Upper lobe of right lung (tissue), 1 donor: ENCODE data around the gene PXYLP1. TPM values are rescaled to one million over a fixed set of nuclear protein-coding genes. Genes with fewer than 3 reads are reported as not detected.

ENCODE experiments used
- ATAC-seq: fragments of 200-7000 bp; cut with Tn5 transposase; one replicate; pipeline ENCODE4 v1.9.1; 2020; ENCODE audit warnings: mild to moderate bottlenecking, moderate library complexity
- DNase-seq: peaks from one replicate; pipeline ENCODE4 v3.0.0-alpha.2; 2020
- H3K27ac ChIP-seq: fragments of 200-600 bp; one replicate; pipeline ENCODE4 v1.8.0; 2022
- H3K27me3 ChIP-seq: fragments of 200-600 bp; one replicate; pipeline ENCODE4 v1.8.0; 2022; ENCODE audit warnings: mild to moderate bottlenecking
- H3K36me3 ChIP-seq: fragments of 200-600 bp; one replicate; pipeline ENCODE4 v1.8.0; 2022
- H3K4me1 ChIP-seq: fragments of 200-600 bp; one replicate; pipeline ENCODE4 v1.8.0; 2022
- H3K4me3 ChIP-seq: fragments of 200-600 bp; one replicate; pipeline ENCODE4 v1.8.0; 2022; ENCODE audit warnings: mild to moderate bottlenecking
- H3K9me3 ChIP-seq: fragments of 200-600 bp; one replicate; pipeline ENCODE4 v1.8.0; 2022
- CTCF ChIP-seq: fragments of 200-600 bp; IDR thresholded peaks from one replicate; pipeline ENCODE4 v1.8.0; 2022; ENCODE audit warnings: antibody characterized with exemption
- intact Hi-C: fragments of 100-400 bp; cut with DNase I; formaldehyde crosslinking; loops from one replicate; pipeline ENCODE4 v1.11.0; 2022
- total RNA-seq: library from RNA; stranded (reverse); fragmentation: NEBNext Ultra II Directional; extraction: Animal tissue kit (Norgen Biotek cat#: 25700); gene quantifications from one replicate; pipeline ENCODE4 v1.2.1, GENCODE V29; 2021
- donor health status: DM: no; HTN: yes; CAD: no; lungs with severe emphysema.

PXYLP1 gene
- total RNA-seq, 1 donor from 2014 or later, result 13.6 TPM

GRCh38 chr3:141328286-141329166 is 96.9 kb downstream of the PXYLP1 start:
- no peaks in the 10 kb centered on the region for H3K27me3 ChIP-seq
- H3K27ac ChIP-seq, result no peak overlapping the region
- DNase-seq (no peak), ATAC-seq (peak; percentile 17)
- H3K4me3 ChIP-seq, result no peak overlapping the region
- TF ChIP-seq CTCF, result no peak
- no peaks in the 10 kb centered on the region for H3K4me1 ChIP-seq
- no peaks in the 10 kb centered on the region for H3K9me3 ChIP-seq
- intact Hi-C loops, result no loop called here
- no peaks in the 10 kb centered on the region for H3K36me3 ChIP-seq

- Histone ChIP-seq H3K27me3 (no peaks in the 10 kb centered on the region), H3K36me3 (no peaks in the 10 kb centered on the region), H3K4me3 (no peak overlapping the region), H3K9me3 (no peaks in the 10 kb centered on the region), H3K4me1 (no peaks in the 10 kb centered on the region), H3K27ac (no peak overlapping the region)
- intact Hi-C loops, result no loop called here
- ATAC-seq (no peak), DNase-seq (no peak)
- no peak for TF ChIP-seq CTCF
These were observed 98.6 kb downstream of the PXYLP1 start for GRCh38 chr3:141330235-141330634.

GRCh38 chr3:141330718-141331376 is 99.2 kb downstream of the PXYLP1 start:
- TF ChIP-seq CTCF, result no peak
- intact Hi-C loops, result no loop called here
- Histone ChIP-seq H3K27ac (no peak overlapping the region), H3K9me3 (no peaks in the 10 kb centered on the region), H3K4me1 (no peaks in the 10 kb centered on the region), H3K36me3 (no peaks in the 10 kb centered on the region), H3K4me3 (no peak overlapping the region), H3K27me3 (no peaks in the 10 kb centered on the region)
- ATAC-seq (no peak), DNase-seq (no peak)

- no peak for DNase-seq
- no peak overlapping the region for H3K27ac ChIP-seq
- no peaks in the 10 kb centered on the region for H3K4me1 ChIP-seq
- H3K4me3 ChIP-seq, result no peak overlapping the region
- TF ChIP-seq CTCF, result no peak
- no peaks in the 10 kb centered on the region for H3K36me3 ChIP-seq
- H3K27me3 ChIP-seq, result no peaks in the 10 kb centered on the region
- H3K9me3 ChIP-seq, result no peaks in the 10 kb centered on the region
- intact Hi-C loops, result no loop called here
- peak; percentile 53 for ATAC-seq
These were observed 100.0 kb downstream of the PXYLP1 start for GRCh38 chr3:141331377-141332318.

- intact Hi-C loops, result no loop called here
- Histone ChIP-seq H3K27me3 (no peaks in the 10 kb centered on the region), H3K9me3 (no peaks in the 10 kb centered on the region), H3K27ac (no peak overlapping the region), H3K4me1 (no peaks in the 10 kb centered on the region), H3K36me3 (no peaks in the 10 kb centered on the region), H3K4me3 (no peak overlapping the region)
- no peak for DNase-seq
- no peak for TF ChIP-seq CTCF
- peak; percentile 58 for ATAC-seq
These were observed 100.8 kb downstream of the PXYLP1 start for GRCh38 chr3:141332416-141332815.
